VCaP (cell line): ENCODE measurements around the gene ADAMTSL5.

Source experiments
- H3K27ac ChIP-seq: fragments of 450-650 bp; 2 replicates; pipeline ENCODE4 v1.5.1; 2017
- TF ChIP-seq, protein P1 (sequence below): fragments of 450-650 bp; conservative IDR thresholded peaks from 2 replicates; pipeline ENCODE4 v1.5.1; 2017; ENCODE audit warnings: mild to moderate bottlenecking, moderate library complexity

ADAMTSL5 gene

DNA sequence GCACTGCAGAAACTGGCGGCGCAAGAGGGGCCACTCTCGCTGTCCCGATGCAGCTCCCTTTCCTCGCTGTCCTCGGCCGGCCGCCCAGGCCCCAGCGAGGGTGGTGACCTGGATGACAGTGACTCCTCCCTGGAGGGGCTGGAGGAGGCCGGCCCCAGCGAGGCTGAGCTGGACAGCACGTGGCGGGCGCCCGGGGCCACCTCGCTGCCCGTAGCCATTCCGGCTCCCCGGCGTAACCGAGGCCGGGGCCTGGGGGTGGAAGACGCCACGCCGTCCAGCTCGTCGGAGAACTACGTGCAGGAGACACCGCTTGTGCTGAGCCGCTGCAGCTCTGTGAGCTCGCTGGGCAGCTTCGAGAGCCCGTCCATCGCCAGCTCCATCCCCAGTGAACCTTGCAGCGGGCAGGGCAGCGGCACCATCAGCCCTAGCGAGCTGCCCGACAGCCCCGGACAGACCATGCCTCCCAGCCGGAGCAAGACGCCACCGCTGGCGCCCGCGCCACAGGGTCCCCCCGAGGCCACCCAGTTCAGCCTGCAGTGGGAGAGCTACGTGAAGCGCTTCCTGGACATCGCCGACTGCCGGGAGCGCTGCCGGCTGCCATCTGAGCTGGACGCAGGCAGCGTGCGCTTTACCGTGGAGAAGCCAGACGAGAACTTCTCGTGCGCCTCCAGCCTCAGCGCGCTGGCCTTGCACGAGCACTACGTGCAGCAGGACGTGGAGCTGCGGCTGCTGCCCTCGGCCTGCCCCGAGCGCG lies 46.2 kb downstream of the ADAMTSL5 start:
- no peak overlapping the region for H3K27ac ChIP-seq

DNA sequence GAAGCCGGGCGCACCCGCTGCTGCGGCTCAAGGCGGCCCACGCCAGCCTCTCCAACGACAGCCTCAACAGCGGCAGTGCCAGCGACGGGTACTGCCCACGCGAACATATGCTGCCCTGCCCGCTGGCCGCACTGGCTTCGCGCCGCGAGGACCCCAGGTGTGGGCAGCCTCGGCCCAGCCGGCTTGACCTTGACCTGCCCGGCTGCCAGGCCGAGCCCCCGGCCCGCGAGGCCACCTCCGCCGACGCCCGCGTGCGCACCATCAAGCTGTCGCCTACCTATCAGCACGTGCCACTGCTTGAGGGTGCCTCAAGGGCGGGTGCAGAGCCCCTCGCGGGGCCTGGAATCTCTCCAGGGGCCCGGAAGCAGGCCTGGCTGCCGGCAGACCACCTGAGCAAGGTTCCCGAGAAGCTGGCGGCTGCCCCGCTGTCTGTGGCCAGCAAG lies 46.8 kb downstream of the ADAMTSL5 start:
- peak overlapping the region; percentile 52; the same call in 1 of the 2 replicates for H3K27ac ChIP-seq
- TF ChIP-seq, protein P1, sequence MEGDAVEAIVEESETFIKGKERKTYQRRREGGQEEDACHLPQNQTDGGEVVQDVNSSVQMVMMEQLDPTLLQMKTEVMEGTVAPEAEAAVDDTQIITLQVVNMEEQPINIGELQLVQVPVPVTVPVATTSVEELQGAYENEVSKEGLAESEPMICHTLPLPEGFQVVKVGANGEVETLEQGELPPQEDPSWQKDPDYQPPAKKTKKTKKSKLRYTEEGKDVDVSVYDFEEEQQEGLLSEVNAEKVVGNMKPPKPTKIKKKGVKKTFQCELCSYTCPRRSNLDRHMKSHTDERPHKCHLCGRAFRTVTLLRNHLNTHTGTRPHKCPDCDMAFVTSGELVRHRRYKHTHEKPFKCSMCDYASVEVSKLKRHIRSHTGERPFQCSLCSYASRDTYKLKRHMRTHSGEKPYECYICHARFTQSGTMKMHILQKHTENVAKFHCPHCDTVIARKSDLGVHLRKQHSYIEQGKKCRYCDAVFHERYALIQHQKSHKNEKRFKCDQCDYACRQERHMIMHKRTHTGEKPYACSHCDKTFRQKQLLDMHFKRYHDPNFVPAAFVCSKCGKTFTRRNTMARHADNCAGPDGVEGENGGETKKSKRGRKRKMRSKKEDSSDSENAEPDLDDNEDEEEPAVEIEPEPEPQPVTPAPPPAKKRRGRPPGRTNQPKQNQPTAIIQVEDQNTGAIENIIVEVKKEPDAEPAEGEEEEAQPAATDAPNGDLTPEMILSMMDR, result peak; percentile 31

More for the DNA sequence above, 46.2 kb downstream of the ADAMTSL5 start:
- TF ChIP-seq, protein P1, result no peak

DNA sequence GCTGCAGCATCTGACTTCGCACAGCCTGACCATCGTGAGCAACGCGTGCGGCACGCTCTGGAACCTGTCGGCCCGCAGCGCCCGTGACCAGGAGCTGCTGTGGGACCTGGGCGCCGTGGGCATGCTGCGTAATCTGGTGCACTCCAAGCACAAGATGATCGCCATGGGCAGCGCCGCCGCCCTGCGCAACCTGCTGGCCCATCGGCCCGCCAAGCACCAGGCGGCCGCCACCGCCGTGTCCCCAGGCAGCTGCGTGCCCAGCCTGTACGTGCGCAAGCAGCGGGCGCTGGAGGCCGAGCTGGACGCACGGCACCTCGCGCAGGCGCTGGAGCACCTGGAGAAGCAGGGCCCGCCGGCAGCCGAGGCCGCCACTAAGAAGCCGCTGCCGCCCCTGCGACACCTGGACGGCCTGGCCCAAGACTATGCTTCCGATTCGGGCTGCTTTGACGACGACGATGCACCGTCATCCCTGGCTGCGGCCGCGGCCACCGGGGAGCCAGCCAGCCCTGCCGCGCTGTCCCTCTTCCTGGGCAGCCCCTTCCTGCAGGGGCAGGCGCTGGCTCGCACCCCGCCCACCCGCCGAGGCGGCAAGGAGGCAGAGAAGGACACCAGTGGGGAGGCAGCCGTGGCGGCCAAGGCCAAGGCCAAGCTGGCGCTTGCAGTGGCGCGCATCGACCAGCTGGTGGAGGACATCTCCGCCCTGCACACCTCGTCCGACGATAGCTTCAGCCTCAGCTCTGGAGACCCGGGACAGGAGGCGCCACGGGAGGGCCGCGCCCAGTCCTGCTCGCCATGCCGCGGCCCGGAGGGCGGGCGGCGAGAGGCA lies 47.4 kb downstream of the ADAMTSL5 start:
- peak overlapping the region; percentile 52 for H3K27ac ChIP-seq
- TF ChIP-seq, protein P1, result peak; percentile 72

DNA sequence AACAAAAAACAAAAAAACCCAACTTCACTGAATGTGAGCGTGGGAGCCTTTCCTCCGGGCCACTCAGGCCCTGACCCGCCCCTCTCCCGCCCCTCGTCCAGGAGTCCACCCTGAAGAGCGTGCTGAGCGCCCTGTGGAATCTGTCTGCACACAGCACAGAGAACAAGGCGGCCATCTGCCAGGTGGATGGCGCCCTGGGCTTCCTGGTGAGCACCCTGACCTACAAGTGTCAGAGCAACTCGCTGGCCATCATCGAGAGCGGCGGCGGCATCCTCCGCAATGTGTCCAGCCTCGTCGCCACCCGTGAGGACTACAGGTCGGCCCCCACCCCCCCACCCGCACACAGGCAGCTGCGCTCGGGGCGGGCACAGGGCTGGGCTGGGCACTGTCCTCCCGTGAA lies 51.0 kb downstream of the ADAMTSL5 start:
- H3K27ac ChIP-seq, result no peak overlapping the region
- TF ChIP-seq, protein P1, result no peak

DNA sequence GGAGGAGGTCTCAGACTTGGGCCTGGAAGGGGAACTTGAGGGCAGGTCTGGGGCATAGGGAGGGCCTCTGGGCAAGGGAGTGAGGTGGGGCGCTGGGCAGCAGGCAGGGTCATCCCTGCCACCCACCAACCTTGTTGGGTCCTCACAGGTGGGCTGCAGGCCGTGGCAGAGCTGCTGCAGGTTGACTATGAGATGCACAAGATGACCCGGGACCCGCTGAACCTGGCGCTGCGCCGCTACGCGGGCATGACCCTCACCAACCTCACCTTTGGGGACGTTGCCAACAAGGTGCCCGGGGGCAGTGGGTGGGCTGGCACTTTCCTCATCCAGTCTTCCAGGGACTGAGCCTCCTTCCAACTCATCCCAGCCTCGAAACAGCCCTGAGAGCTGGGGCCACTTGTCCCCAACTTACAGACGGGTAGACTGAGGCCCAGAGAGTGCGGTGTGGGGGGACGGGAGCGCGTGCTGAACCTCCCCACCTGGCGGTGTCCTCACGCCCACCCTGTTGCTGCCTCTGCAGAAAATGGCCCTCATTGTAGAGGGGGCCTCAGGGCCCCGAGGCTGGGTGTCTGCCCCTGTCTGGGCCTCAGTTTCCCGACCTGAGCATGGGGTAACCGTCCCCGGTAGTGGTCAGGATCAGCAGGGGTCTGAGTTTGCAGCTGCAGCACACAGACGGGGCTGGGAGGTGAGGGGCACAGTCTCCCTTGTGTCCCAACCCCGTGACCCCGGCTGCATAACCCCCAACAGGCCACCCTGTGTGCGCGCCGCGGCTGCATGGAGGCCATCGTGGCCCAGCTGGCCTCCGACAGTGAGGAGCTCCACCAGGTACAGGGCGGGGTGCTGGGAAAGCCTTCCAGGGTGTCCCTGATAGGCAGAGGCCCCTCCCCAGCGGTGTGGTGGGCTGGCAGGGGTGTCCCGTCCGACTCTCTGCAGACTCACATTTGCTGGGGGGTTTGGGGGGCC lies 52.5 kb downstream of the ADAMTSL5 start:
- TF ChIP-seq, protein P1, result no peak
- no peak overlapping the region for H3K27ac ChIP-seq

DNA sequence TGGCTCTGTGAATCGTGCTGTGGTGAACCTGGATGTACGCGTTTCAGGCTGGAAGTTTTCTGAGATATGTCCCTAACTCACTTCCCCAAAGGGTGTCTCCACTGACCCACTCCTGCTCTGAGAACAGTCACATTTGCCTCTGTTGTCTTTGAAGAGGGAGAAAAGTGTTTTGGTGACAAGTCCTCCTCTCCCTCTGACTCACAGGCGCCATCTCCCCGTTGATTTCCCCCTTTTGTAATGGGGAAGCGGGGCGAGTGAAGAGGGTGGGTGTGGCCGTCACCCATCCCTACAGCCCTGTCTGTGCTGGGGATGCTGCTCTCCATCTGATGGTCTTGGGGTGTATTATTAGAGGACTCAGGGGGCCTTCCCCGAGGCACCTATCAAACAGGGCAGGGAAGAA lies 53.3 kb downstream of the ADAMTSL5 start:
- TF ChIP-seq, protein P1, result no peak
- no peak overlapping the region for H3K27ac ChIP-seq
